ENCODE measurements around the gene HRH1. TPM values are rescaled to one million over a fixed set of nuclear protein-coding genes. Genes with fewer than 3 reads are reported as not detected.

Gene HRH1
- total RNA-seq, 2 experiments from 2014 or later: 0.06 to 0.12 TPM

DNA sequence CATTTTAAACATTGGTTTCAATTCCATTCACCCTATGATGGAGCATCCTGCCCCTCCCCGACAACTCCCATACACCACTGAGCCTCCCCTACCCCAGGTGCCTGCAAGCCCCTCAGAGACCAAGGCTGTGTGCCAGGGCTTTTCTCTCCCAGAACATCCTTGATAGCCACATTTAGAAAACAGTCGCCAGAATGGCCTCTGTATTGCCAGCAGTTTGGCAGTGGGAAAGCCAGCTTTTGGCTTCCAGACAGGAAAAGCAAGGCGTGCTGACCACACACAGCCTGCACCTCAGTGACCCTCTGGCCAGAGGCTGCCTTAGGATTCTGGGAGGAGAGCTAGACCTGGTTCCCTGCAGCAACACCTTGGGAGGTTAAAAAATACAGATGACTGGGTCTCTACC is 18.2 kb upstream of the HRH1 start:
- H3K9me3 Mint-ChIP-seq: no peaks in the 10 kb centered on the region
- DNase-seq: no peak
- H3K4me3 Mint-ChIP-seq: no peak overlapping the region
- no peaks in the 10 kb centered on the region for H3K36me3 Mint-ChIP-seq
- peaks cover 17% of the 10 kb centered on the region for H3K27me3 Mint-ChIP-seq
- peaks cover 12% of the 10 kb centered on the region for H3K4me1 Mint-ChIP-seq
- H3K27ac Mint-ChIP-seq: no peak overlapping the region

GRCh38 chr3:11136830-11137626 is 17.3 kb upstream of the HRH1 start:
- no peak for DNase-seq
- peaks cover 17% of the 10 kb centered on the region for H3K27me3 Mint-ChIP-seq
- H3K36me3 Mint-ChIP-seq: no peaks in the 10 kb centered on the region
- H3K27ac Mint-ChIP-seq: no peak overlapping the region
- H3K9me3 Mint-ChIP-seq: no peaks in the 10 kb centered on the region
- H3K4me3 Mint-ChIP-seq: no peak overlapping the region
- peaks cover 12% of the 10 kb centered on the region for H3K4me1 Mint-ChIP-seq

GRCh38 chr3:11137627-11137959 is 16.7 kb upstream of the HRH1 start:
- no peaks in the 10 kb centered on the region for H3K9me3 Mint-ChIP-seq
- H3K4me3 Mint-ChIP-seq: no peak overlapping the region
- no peaks in the 10 kb centered on the region for H3K36me3 Mint-ChIP-seq
- H3K27me3 Mint-ChIP-seq: peaks cover 17% of the 10 kb centered on the region
- DNase-seq: no peak
- H3K27ac Mint-ChIP-seq: no peak overlapping the region
- peaks cover 12% of the 10 kb centered on the region for H3K4me1 Mint-ChIP-seq

DNA sequence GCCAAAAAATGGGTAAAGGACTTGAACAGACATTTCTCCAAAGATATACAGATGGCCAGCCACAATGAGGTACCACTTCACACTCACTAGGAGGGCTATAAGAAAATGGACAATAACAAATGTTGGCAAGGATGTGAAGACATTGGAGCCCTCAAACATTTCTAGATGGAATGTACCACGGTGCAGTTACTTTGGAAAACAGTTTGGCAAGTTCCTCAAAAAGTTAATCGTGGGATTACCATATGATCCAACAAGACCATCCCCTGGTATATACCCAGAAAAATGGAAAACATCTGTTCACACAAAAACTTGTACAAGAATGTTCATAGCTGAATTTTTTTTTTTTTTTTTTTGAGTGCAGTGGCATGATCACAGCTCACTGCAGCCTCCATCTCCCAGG is 15.9 kb upstream of the HRH1 start:
- DNase-seq: no peak
- Mint-ChIP-seq H3K27ac (no peak overlapping the region), H3K36me3 (no peaks in the 10 kb centered on the region), H3K4me3 (no peak overlapping the region), H3K9me3 (no peaks in the 10 kb centered on the region), H3K4me1 (peaks cover 12% of the 10 kb centered on the region), H3K27me3 (peaks cover 17% of the 10 kb centered on the region)

DNA sequence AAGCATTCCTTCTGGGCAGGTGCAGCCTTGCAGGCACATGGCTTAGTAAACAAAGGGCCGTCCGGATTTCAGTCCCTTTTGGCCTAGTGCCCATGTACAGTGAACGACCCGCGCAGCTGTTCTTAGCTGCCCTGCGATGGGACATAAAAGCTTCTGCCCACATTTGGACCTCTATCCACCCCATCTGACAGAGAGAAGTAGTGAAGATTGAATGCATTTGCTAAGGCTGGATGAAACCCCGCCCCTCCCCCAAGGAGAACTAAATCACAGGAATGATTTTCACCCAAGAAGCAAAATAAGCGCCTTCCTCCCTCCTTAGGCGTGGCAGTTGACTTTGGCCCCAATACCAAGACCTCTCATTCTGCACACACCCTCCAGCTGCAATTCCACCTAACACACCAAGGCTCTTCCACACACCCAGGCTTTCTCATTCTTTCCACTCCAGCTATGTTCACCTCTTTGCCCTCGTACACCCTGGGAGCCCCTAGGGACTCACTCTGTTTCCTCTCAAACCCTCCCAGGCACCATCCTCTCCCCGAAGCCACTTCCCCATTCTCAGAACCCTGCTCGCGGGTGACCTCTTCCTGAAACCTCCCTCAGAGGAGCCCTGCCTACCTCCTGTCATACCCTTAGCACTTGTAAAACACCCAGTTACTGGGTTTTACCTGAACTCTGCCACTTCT is 14.1 kb upstream of the HRH1 start:
- Mint-ChIP-seq H3K27ac (no peak overlapping the region), H3K27me3 (peaks cover 20% of the 10 kb centered on the region), H3K4me1 (peaks cover 12% of the 10 kb centered on the region), H3K9me3 (no peaks in the 10 kb centered on the region), H3K4me3 (no peak overlapping the region), H3K36me3 (no peaks in the 10 kb centered on the region)
- peak; percentile 51 for DNase-seq

DNA sequence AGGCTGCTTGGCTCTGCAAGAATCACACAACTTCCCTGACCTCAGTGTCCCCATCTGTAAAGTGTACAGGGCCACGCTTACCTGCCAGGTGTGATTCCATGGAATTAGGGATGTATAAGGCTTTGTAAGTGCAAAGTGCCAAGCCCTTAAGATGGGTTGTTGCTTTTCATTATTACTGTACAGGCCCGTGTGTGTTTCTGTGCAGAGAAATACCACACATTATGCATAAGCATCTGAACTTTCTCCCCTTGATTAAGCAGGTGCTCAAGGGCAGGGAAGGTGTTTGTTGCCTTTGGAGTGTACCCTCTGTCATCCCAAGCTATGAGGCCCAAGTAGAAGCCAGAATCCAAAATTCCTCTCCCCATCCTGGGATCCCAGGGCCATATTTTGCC is 13.6 kb upstream of the HRH1 start:
- no peak overlapping the region for H3K4me3 Mint-ChIP-seq

DNA sequence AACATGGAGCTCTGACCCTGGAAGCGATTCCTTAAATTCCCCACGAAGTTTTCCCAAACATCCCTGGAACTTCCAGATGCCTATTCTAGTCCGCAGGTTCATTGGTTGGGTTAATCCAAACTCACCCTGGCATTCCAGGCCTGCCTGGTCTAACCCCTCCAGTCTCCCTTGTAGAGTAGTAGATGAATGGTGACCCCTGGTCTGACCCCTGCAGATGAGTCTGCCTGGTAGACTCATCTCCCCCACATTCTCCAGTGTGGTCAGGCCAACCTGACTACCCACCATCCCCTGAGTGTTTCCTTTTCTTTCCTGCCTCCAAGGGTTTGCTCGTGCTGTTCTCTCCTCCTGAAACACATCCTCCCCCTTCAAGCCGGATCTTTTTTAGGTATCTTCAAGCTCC is 10.8 kb upstream of the HRH1 start:
- Mint-ChIP-seq H3K4me3 (no peak overlapping the region), H3K4me1 (peaks cover 12% of the 10 kb centered on the region), H3K9me3 (no peaks in the 10 kb centered on the region), H3K36me3 (no peaks in the 10 kb centered on the region), H3K27ac (no peak overlapping the region), H3K27me3 (peaks cover 29% of the 10 kb centered on the region)
- DNase-seq: no peak

More for the DNA sequence above, 13.6 kb upstream of the HRH1 start:
- no peak for DNase-seq
- peaks cover 24% of the 10 kb centered on the region for H3K27me3 Mint-ChIP-seq
- H3K4me1 Mint-ChIP-seq: peaks cover 12% of the 10 kb centered on the region
- no peak overlapping the region for H3K27ac Mint-ChIP-seq
- no peaks in the 10 kb centered on the region for H3K9me3 Mint-ChIP-seq
- no peaks in the 10 kb centered on the region for H3K36me3 Mint-ChIP-seq

GRCh38 chr3:11144996-11145395 is 9.3 kb upstream of the HRH1 start:
- peaks cover 11% of the 10 kb centered on the region for H3K4me1 Mint-ChIP-seq
- H3K27ac Mint-ChIP-seq: no peak overlapping the region
- H3K4me3 Mint-ChIP-seq: no peak overlapping the region
- H3K27me3 Mint-ChIP-seq: peaks cover 30% of the 10 kb centered on the region
- H3K9me3 Mint-ChIP-seq: no peaks in the 10 kb centered on the region
- no peaks in the 10 kb centered on the region for H3K36me3 Mint-ChIP-seq
- DNase-seq: no peak

DNA sequence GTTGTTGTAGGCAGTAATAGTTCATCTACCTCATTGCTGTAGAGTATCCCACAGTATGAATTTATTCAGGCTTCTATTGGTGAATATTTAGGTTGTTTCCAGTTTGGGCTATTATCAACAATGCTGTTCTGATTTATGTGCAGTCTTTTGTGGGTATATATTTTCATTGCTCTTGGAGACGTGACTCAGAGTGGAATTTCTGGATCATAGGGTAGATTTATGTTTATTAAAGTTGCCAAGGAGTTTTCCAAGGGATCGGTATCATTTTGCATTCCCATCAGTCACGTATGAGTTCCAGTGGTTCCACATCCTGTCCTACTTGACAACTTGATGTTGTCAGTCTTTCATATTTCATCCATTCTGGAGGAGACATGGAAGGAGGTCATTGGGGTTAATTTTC is 8.4 kb upstream of the HRH1 start:
- Mint-ChIP-seq H3K4me1 (peaks cover 2% of the 10 kb centered on the region), H3K27ac (no peak overlapping the region), H3K36me3 (no peaks in the 10 kb centered on the region), H3K4me3 (no peak overlapping the region), H3K27me3 (peaks cover 27% of the 10 kb centered on the region), H3K9me3 (no peaks in the 10 kb centered on the region)
- no peak for DNase-seq

- Mint-ChIP-seq H3K9me3 (no peaks in the 10 kb centered on the region), H3K4me1 (no peaks in the 10 kb centered on the region), H3K4me3 (no peak overlapping the region), H3K27me3 (peaks cover 28% of the 10 kb centered on the region), H3K36me3 (no peaks in the 10 kb centered on the region), H3K27ac (no peak overlapping the region)
- no peak for DNase-seq
Measured at GRCh38 chr3:11146773-11147660, 7.3 kb upstream of the HRH1 start.

DNA sequence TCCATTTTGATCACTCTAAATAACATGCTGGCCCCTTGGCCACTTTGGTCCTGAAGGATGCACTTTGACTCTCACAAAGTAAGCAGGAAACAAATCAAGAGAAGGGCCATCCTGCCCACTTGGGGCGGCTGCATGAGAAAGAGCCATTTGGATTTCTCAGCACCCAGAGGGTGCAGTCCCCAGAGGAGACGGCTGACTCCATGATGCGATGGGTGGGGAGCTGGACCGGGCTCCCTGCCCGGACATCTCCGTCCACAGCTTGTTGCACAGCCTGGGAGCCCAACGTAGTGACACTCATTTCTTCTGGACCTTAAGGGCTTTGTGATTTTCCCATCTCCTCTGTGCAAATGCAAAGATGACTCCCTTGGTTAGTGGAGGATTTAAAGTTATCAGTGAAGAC is 4.0 kb upstream of the HRH1 start:
- no peak overlapping the region for H3K4me3 Mint-ChIP-seq
- peaks cover 3% of the 10 kb centered on the region for H3K4me1 Mint-ChIP-seq
- DNase-seq: no peak
- peaks cover 48% of the 10 kb centered on the region for H3K27me3 Mint-ChIP-seq
- H3K36me3 Mint-ChIP-seq: no peaks in the 10 kb centered on the region
- no peak overlapping the region for H3K27ac Mint-ChIP-seq
- H3K9me3 Mint-ChIP-seq: no peaks in the 10 kb centered on the region

- Mint-ChIP-seq H3K9me3 (no peaks in the 10 kb centered on the region), H3K27ac (no peak overlapping the region), H3K36me3 (no peaks in the 10 kb centered on the region), H3K4me1 (peaks cover 3% of the 10 kb centered on the region), H3K27me3 (peaks cover 65% of the 10 kb centered on the region), H3K4me3 (no peak overlapping the region)
- no peak for DNase-seq
Measured at GRCh38 chr3:11152301-11152700, 2.0 kb upstream of the HRH1 start.

GRCh38 chr3:11154953-11155325 is 646 bp downstream of the HRH1 start:
- no peak for DNase-seq
- peaks cover 67% of the 10 kb centered on the region for H3K27me3 Mint-ChIP-seq
- H3K4me1 Mint-ChIP-seq: peaks cover 3% of the 10 kb centered on the region
- H3K36me3 Mint-ChIP-seq: no peaks in the 10 kb centered on the region
- peak overlapping the region; percentile 48 for H3K4me3 Mint-ChIP-seq
- no peak overlapping the region for H3K27ac Mint-ChIP-seq
- no peaks in the 10 kb centered on the region for H3K9me3 Mint-ChIP-seq

GRCh38 chr3:11155341-11156025 is 1.2 kb downstream of the HRH1 start:
- Mint-ChIP-seq H3K4me3 (no peak overlapping the region), H3K36me3 (no peaks in the 10 kb centered on the region), H3K4me1 (peaks cover 3% of the 10 kb centered on the region), H3K27ac (no peak overlapping the region), H3K27me3 (peaks cover 67% of the 10 kb centered on the region), H3K9me3 (no peaks in the 10 kb centered on the region)
- peak; percentile 27 for DNase-seq

GRCh38 chr3:11156026-11156410 is 1.7 kb downstream of the HRH1 start:
- no peaks in the 10 kb centered on the region for H3K36me3 Mint-ChIP-seq
- no peaks in the 10 kb centered on the region for H3K9me3 Mint-ChIP-seq
- peaks cover 67% of the 10 kb centered on the region for H3K27me3 Mint-ChIP-seq
- no peak for DNase-seq
- H3K4me3 Mint-ChIP-seq: no peak overlapping the region
- no peak overlapping the region for H3K27ac Mint-ChIP-seq
- peaks cover 3% of the 10 kb centered on the region for H3K4me1 Mint-ChIP-seq

All from activated naive CD8-positive, alpha-beta T cell treated with anti-CD3 and anti-CD28 coated beads for 36 hours (primary cell).